GM19193 (cell line): Measurements from ENCODE around the gene CAMTA1.

Experiments used
- POLR2A ChIP-seq: IDR thresholded peaks from 4 replicates; pipeline ENCODE4 v1.6.1; 2011; ENCODE audit not compliant: insufficient read depth, insufficient read length; ENCODE audit errors: extremely low read depth

The CAMTA1 gene

GRCh38 chr1:6785318-6785727, at the start of gene CAMTA1:
CAMTA1 (plus strand) TSS chr1:6785454; CDS start chr1:6785531, 77 bp downstream.
- TF ChIP-seq POLR2A = no peak

DNA sequence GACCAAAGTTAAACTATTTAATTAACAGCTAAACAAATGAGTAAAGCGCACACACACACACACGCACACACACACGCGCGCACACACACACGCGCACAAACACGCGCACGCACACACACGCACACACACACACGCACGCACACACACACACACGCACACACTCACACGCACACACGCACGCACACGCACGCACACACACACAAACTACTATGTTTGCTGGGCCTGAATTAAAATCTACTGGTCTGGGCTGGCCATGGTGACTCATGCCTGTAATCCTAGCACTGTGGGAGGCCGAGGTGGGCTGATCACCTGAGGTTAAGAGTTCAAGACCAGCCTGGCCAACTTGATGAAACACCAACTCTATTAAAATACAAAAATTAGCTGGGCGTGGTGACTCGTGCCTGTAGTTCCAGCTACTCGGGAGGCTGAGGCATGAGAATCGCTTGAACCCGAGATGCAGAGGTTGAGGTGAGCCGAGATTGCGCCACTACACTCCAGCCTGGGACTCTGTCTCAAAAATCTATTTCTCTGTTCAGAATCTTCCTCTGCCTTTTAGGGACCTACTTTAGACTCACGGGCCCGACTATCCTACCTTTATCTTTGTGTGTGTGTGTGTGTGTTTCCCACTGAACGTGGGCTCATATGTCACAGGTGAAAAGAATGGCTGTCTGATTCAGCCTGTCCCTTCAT, 46.1 kb upstream of the CAMTA1 start:
- TF ChIP-seq POLR2A = no peak

DNA sequence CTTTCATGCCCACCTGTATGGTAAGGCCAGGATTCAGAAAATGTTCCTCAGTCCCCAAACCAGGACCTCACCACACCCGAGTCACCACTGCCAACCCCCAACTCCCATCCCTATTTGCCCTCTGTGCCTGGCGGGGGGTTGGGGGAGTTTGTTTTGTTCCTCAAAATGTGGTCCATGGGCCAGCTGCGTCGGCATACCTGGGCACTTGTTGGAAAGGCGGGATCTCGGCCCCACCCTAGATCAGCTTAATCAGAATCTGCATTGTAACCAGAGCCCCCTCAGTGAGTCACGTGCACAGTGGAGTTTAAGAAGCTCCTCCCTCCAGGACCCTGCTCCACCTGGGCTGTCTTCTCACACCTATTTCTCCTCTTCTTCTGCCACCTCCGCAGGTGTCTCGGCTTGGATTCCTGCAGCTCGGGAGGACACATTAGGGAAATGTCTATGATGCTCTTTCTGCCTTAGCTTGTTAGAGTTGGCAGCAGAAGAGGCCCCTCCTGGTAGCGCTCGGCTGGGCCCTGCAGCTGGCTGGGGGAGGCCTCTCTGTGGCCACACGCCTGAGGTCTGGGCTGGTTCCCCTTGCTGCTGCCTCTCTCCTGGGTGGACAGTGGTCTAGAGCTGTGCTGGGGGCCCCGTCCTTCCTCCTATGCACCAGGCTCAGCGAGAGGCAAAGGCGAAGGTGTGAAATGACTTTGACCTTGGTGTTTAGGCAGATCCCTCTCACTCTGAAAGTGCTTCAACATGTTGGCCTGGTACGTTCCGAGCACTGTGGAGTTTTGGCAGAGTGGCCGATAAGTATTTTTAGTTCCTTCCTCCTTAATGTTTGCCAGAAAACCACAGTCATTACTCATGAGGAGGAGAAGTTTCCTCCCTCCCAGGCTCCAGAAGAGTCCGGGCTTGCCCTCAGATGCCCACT, 41.8 kb upstream of the CAMTA1 start:
- TF ChIP-seq POLR2A = no peak

DNA sequence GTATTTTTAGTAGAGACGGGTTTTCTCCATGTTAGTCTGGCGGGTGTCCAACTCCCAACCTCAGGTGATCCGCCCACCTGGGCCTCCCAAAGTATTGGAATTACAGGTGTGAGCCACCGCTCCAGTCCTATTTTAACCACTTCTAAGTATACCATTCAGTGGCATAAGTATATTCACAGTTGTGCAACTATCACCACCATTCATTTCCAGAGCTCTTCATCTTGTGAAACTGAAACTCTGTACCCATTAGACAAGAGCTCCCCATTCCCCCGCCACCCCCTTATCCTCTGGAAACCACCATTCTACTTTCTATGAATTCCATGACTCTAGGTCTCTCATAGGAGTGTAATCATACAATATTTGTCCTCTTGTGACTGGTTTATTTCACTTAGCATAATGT, 40.2 kb upstream of the CAMTA1 start:
- TF ChIP-seq POLR2A = no peak

GRCh38 chr1:6747674-6748073, 37.6 kb upstream of the CAMTA1 start:
- no peak for TF ChIP-seq POLR2A

DNA sequence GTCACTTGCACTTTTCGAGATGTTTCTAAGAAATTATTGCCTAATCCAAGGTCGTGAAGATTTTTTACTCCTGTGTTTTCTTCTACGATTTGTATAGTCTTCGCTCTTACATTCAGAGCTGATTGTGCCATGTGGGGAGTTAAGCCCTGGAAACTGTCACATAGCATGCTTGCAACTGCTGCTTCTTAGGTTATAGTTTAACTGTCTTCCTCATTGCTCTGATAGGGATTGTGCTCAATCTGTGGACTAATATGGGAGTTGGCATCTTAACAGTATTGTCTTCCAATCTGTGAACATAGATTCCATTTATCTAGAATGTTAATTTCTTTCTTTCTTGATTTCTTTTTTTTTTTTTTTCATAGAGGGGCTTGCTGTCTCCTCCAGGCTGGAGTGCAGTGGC, 34.8 kb upstream of the CAMTA1 start:
- TF ChIP-seq POLR2A = no peak

- no peak for TF ChIP-seq POLR2A
These were observed 31.7 kb upstream of the CAMTA1 start for GRCh38 chr1:6753320-6754140.

- no peak for TF ChIP-seq POLR2A
These were observed 28.8 kb upstream of the CAMTA1 start for GRCh38 chr1:6756457-6756856.

DNA sequence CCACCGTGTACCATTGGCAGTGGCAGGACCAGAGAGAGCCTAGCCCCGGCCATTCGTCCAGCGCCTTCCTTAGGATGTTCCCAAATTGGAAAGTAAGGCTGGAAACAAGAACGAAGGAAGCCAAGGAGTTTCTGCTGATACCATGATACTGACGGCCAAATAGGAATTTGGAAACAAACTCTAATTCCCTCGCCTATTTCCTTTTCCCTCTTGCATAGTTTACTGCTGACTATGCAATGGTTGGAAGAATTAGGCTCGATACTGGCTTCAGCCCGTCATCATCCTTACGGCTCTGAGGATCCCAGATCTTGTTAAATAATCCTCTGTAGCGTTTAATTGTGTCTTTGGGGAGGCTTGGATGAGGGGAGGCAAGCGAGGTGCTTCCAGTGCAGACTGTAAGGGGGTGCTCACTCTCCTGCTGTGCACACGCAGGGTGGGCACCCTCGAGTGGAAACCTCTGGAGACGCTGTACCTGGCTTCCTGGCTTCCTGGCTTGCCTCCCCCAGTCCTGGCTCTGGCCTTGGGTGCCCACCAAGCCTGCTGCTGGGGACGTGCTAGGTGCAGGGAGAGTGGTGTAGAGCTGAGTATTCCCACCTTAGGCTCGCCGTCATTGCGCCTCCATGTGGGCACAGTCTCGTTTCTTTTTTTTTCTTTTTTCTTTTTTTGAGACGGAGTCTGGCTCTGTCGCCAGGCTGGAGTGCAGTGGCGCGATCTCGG, 27.4 kb upstream of the CAMTA1 start:
- no peak for TF ChIP-seq POLR2A

GRCh38 chr1:6761196-6761737, 24.0 kb upstream of the CAMTA1 start:
- TF ChIP-seq POLR2A = no peak

- TF ChIP-seq POLR2A = no peak
These were observed 23.2 kb upstream of the CAMTA1 start for GRCh38 chr1:6762060-6762459.

- TF ChIP-seq POLR2A = no peak
These were observed 14.4 kb upstream of the CAMTA1 start for GRCh38 chr1:6770751-6771440.

DNA sequence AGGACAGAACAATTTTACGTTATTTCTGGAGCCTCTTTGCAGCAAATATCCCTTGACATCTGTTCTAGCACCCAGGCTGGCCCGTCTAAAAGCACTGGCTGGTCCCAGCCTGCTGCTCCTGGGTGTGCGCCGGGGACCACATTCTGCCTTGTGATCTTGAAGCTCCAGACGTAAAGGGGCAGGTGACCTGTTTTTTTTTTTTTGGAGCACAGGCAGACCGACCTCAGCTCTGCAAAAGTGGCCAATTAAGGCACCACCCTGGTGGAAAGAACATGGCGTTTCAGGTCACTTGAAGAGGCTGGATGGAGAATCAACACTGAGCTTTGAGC, 13.8 kb upstream of the CAMTA1 start:
- TF ChIP-seq POLR2A = no peak

- no peak for TF ChIP-seq POLR2A
These were observed 10.9 kb upstream of the CAMTA1 start for GRCh38 chr1:6774381-6774780.

GRCh38 chr1:6775261-6776043, 9.8 kb upstream of the CAMTA1 start:
- no peak for TF ChIP-seq POLR2A
